Astrocyte (in vitro differentiated cells and primary cell): ENCODE measurements around the gene OOSP3.

Experiments used
- CTCF ChIP-seq: IDR thresholded peaks from 2 replicates; pipeline ENCODE4 v1.5.1; 2011; ENCODE audit warnings: low read depth, mild to moderate bottlenecking, inconsistent platforms, low read length, moderate library complexity; ENCODE audit not compliant: insufficient read depth
- EZH2 ChIP-seq: IDR thresholded peaks from 2 replicates; pipeline ENCODE4 v1.6.1; 2012; ENCODE audit warnings: mild to moderate bottlenecking, low read length, inconsistent platforms; ENCODE audit not compliant: insufficient read depth

DNA sequence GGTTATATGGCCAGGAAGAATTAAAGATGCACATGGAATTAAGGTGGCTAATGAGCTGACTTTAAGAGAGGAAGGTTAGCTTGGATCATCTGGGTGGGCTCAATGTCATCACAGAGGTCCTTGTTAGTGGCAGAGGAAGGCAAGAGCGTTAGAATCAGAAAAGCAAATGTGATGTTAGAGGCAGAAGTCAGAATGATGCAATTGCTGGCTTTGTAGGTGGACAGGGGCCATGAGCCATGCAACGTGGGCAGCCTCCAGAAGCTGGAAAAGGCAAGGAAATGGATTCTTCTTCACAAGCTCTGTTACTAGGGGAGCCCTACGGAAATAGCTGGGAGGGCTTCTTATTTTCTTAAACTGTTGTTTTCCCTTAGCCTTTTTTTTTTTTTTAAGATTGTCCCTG is 31.0 kb upstream of the OOSP3 start:
- TF ChIP-seq CTCF (no peak), EZH2 (no peak)
